Hepatocyte (in vitro differentiated cells): ENCODE data around the gene NCAPH2. TPM values are rescaled to one million over a fixed set of nuclear protein-coding genes. Genes with fewer than 3 reads are reported as not detected.

Experiments
- DNase-seq: peaks from one replicate; pipeline ENCODE4 v3.0.0-alpha.2; 2016; ENCODE audit warnings: low spot score
- H2AFZ ChIP-seq: fragments of 200-600 bp; sonication (generic); 2 replicates; pipeline ENCODE4 v1.6.0; 2016; ENCODE audit warnings: antibody characterized with exemption, mild to moderate bottlenecking
- H3K27ac ChIP-seq: fragments of 200-600 bp; sonication (generic); 2 replicates; pipeline ENCODE4 v1.5.1; 2016; ENCODE audit warnings: mild to moderate bottlenecking
- H3K27me3 ChIP-seq: fragments of 200-600 bp; sonication (generic); 2 replicates; pipeline ENCODE4 v1.6.1; 2016
- H3K36me3 ChIP-seq: fragments of 200-600 bp; sonication (generic); replicated peaks from 2 replicates; pipeline ENCODE4 v1.5.1; 2016; ENCODE audit warnings: low read depth; ENCODE audit not compliant: insufficient read depth
- H3K4me1 ChIP-seq: fragments of 200-600 bp; sonication (generic); 2 replicates; pipeline ENCODE4 v1.5.1; 2016; ENCODE audit warnings: mild to moderate bottlenecking, moderate library complexity; ENCODE audit not compliant: insufficient read depth
- H3K4me2 ChIP-seq: fragments of 200-600 bp; sonication (generic); 2 replicates; pipeline ENCODE4 v1.6.0; 2016
- H3K4me3 ChIP-seq: fragments of 200-600 bp; sonication (generic); 2 replicates; pipeline ENCODE4 v1.5.1; 2016; ENCODE audit warnings: mild to moderate bottlenecking
- H3K79me2 ChIP-seq: fragments of 200-600 bp; sonication (generic); 2 replicates; pipeline ENCODE4 v1.6.0; 2017; ENCODE audit warnings: mild to moderate bottlenecking
- H3K9me2 ChIP-seq: fragments of 200-600 bp; sonication (generic); replicated peaks from 2 replicates; pipeline ENCODE4 v1.6.0; 2017; ENCODE audit warnings: mild to moderate bottlenecking; ENCODE audit not compliant: insufficient read depth
- H3K9me3 ChIP-seq: fragments of 200-600 bp; sonication (generic); 2 replicates; pipeline ENCODE4 v1.5.1; 2016; ENCODE audit warnings: low read depth, mild to moderate bottlenecking
- H4K20me1 ChIP-seq: fragments of 200-600 bp; sonication (generic); 2 replicates; pipeline ENCODE4 v1.6.0; 2016; ENCODE audit warnings: mild to moderate bottlenecking; ENCODE audit not compliant: insufficient read depth, poor library complexity, severe bottlenecking
- CTCF ChIP-seq: fragments of 200-600 bp; sonication (generic); IDR thresholded peaks from 2 replicates; pipeline ENCODE4 v1.5.1; 2016; ENCODE audit warnings: antibody characterized with exemption, mild to moderate bottlenecking; ENCODE audit not compliant: poor library complexity
- EZH2 ChIP-seq: fragments of 200-600 bp; sonication (generic); IDR thresholded peaks from 2 replicates; pipeline ENCODE4 v1.6.1; 2016; ENCODE audit warnings: antibody characterized with exemption, mild to moderate bottlenecking, borderline replicate concordance
- EZH2phosphoT487 ChIP-seq: fragments of 200-600 bp; sonication (generic); IDR thresholded peaks from one replicate; pipeline ENCODE4 v1.6.1; 2018; ENCODE audit warnings: antibody characterized with exemption, mild to moderate bottlenecking, low read depth, moderate library complexity; ENCODE audit not compliant: unreplicated experiment, severe bottlenecking
- WGBS: methylation state at CpG from one replicate; pipeline ENCODE4 v1.1.6; 2016; ENCODE audit warnings: low lambda C conversion rate; ENCODE audit errors: missing lambda C conversion rate; 5-methylcytosine and 5-hydroxymethylcytosine counted together
- polyA plus RNA-seq: library from polyadenylated mRNA; unstranded; fragments of >200 nt; fragmentation: Nextera tagmentation; extraction: Ambion mirVana; gene quantifications from 2 replicates; pipeline ENCODE4 v1.2.1, GENCODE V29; 2016
- total RNA-seq: library from RNA; depleted of rRNA; stranded (reverse); fragments of >200 nt; gene quantifications from 2 replicates; pipeline ENCODE4 v1.2.3, GENCODE V29; 2014

Gene NCAPH2
- total and polyA plus RNA-seq, 2 experiments from 2014 or later, result 25.6 to 40.6 TPM

- H3K9me2 ChIP-seq, result no peaks in the 10 kb centered on the region
- H3K9me3 ChIP-seq, result no peaks in the 10 kb centered on the region
- H4K20me1 ChIP-seq, result peaks cover 44% of the 10 kb centered on the region
- no peak overlapping the region for H3K4me3 ChIP-seq
- no peaks in the 10 kb centered on the region for H3K36me3 ChIP-seq
- peaks cover 40% of the 10 kb centered on the region for H3K79me2 ChIP-seq
- H3K27ac ChIP-seq, result no peak overlapping the region
- no peak overlapping the region for H2AFZ ChIP-seq
- no peak for DNase-seq
- no peak overlapping the region for H3K4me2 ChIP-seq
- 96% methylated on average over 21 of the region's 24 CpGs for WGBS
- TF ChIP-seq EZH2 (no peak), EZH2phosphoT487 (no peak), CTCF (no peak)
- no peaks in the 10 kb centered on the region for H3K27me3 ChIP-seq
- H3K4me1 ChIP-seq, result peaks cover 29% of the 10 kb centered on the region
Measured at GRCh38 chr22:50467341-50467740, 40.7 kb upstream of the NCAPH2 start.

DNA sequence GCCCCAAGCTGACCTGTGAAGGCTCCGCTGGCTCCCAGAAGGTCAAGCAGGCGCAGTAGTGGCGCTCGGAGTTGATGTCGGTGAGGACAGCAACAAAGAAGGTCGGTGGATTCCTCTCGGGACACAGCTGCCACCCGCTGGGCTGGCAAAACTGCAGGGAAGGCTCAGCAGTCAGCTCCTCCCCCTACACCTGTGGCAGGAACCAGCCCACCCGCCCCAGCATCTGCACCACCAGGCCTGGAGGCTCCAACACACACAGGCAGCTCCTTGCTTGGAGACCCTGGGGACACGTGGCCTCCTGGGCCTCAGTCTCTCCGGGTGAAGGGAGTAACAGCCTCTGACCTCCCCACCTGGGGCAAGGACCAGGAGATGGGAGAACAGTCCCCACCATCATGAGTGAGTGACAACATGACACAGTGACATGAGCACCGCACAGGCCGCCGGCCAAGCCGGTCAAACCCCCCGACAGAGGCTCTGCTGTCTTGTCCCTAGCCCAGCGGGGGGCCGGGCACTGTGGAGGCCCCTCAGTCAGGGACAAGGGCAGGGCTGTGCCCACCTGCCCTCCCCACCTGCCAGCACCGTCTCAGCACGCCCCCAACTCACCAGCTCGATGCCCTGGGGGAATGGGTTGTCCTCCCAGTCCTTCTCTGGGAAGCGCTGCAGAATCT is 40.1 kb upstream of the NCAPH2 start:
- Histone ChIP-seq H3K4me3 (no peak overlapping the region), H3K9me2 (no peaks in the 10 kb centered on the region), H3K4me1 (peaks cover 33% of the 10 kb centered on the region), H3K9me3 (no peaks in the 10 kb centered on the region), H3K27me3 (no peaks in the 10 kb centered on the region), H2AFZ (no peak overlapping the region), H3K79me2 (peaks cover 46% of the 10 kb centered on the region), H4K20me1 (peaks cover 49% of the 10 kb centered on the region), H3K4me2 (no peak overlapping the region), H3K36me3 (no peaks in the 10 kb centered on the region), H3K27ac (no peak overlapping the region)
- no peak for DNase-seq
- WGBS, result 93% methylated on average over 16 of the region's 22 CpGs
- TF ChIP-seq EZH2phosphoT487, result no peak
- no peak for TF ChIP-seq EZH2
- no peak for TF ChIP-seq CTCF

DNA sequence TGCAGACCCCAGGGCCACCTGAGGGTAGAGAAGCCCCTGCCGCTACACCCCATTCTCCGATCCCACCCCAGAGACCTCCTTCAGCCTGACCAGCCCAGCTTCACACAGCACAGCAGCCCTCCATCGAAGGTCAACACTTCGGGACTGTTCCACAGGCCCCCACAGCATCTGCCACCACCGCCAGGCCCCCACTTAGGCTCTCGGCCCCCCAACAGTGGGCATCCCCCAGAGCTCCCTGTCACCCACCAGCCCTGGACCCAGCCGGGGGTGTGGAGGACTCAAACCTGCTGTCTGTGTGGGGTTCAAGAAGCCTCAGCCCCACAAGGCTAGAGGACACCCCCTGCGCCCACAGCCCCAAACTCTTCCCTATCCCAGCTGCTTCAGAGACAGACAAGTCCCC is 39.4 kb upstream of the NCAPH2 start:
- Histone ChIP-seq H3K27me3 (no peaks in the 10 kb centered on the region), H3K79me2 (peaks cover 53% of the 10 kb centered on the region), H2AFZ (no peak overlapping the region), H3K27ac (no peak overlapping the region), H3K4me1 (peaks cover 39% of the 10 kb centered on the region), H3K4me3 (no peak overlapping the region), H3K36me3 (no peaks in the 10 kb centered on the region), H3K9me2 (no peaks in the 10 kb centered on the region), H4K20me1 (peaks cover 56% of the 10 kb centered on the region), H3K4me2 (no peak overlapping the region), H3K9me3 (no peaks in the 10 kb centered on the region)
- WGBS, result 98% methylated on average over 7 of the region's 8 CpGs
- no peak for DNase-seq
- no peak for TF ChIP-seq EZH2phosphoT487
- TF ChIP-seq CTCF, result no peak
- no peak for TF ChIP-seq EZH2
